Body of pancreas (tissue), 4 donors: ENCODE data around the gene GOLPH3. TPM values are rescaled to one million over a fixed set of nuclear protein-coding genes. Genes with fewer than 3 reads are reported as not detected.

Experiments used
- ATAC-seq: fragments of 150-250 bp; one replicate; pipeline ENCODE4 v1.9.1; 2016
- DNase-seq, 4 donors: peaks; one replicate each; pipeline ENCODE4 v3.0.0-alpha.2; 2019
- H3K27ac ChIP-seq, 4 donors: fragments of 200-600 bp; sonication (generic); 1 replicate in 3 of 4; 2 replicates in 1 of 4; pipeline versions ENCODE4 v1.5.1 to v1.6.1; 2016 to 2019; ENCODE audit warnings: mild to moderate bottlenecking in 1 of 4, mixed read lengths in 1 of 4, moderate library complexity in 1 of 4
- H3K27me3 ChIP-seq, 2 donors: fragments of 200-600 bp; sonication (generic); one replicate each; pipeline ENCODE4 v1.6.0; 2016; ENCODE audit warnings: mild to moderate bottlenecking in 1 of 2
- H3K36me3 ChIP-seq, 2 donors: fragments of 200-600 bp; sonication (generic); replicated peaks in 1 of 2; 2 replicates each; pipeline ENCODE4 v1.5.1; 2016; ENCODE audit warnings: low read depth in 2 of 2; ENCODE audit not compliant: insufficient read depth in 1 of 2
- H3K4me1 ChIP-seq: fragments of 200-600 bp; sonication (generic); one replicate; pipeline ENCODE4 v1.6.0; 2016
- H3K4me3 ChIP-seq, 2 donors: fragments of 200-600 bp; sonication (generic); 1 replicate in 1 of 2; 2 replicates in 1 of 2; pipeline ENCODE4 v1.5.1; 2016 to 2019
- H3K9me3 ChIP-seq, 3 donors: fragments of 200-600 bp; sonication (generic); 1 replicate in 2 of 3; 2 replicates in 1 of 3; pipeline ENCODE4 v1.5.1; 2016
- CTCF ChIP-seq, 7 experiments: fragments of 450-650 bp in 4 of 7; fragments of 200-600 bp in 3 of 7; sonication (generic) in 3 of 7; IDR thresholded peaks; one replicate each; pipeline ENCODE4 v1.5.1; 2016 to 2019; ENCODE audit warnings: antibody characterized with exemption in 7 of 7
- POLR2A ChIP-seq, 3 donors: fragments of 450-650 bp; IDR thresholded peaks; one replicate each; pipeline ENCODE4 v1.6.1; 2016; ENCODE audit warnings: antibody characterized with exemption in 3 of 3, mild to moderate bottlenecking in 2 of 3
- WGBS, 2 donors: methylation state at CpG; one replicate each; pipeline ENCODE4 v1.1.5; 2017; 5-methylcytosine and 5-hydroxymethylcytosine counted together
- intact Hi-C: fragments of 100-400 bp; cut with DNase I; formaldehyde crosslinking; loops from one replicate; pipeline ENCODE4 v1.15.1; 2023
- total RNA-seq, 2 donors: library from RNA; depleted of rRNA; stranded (reverse); fragments of >200 nt; gene quantifications; one replicate each; pipeline ENCODE4 v1.1.0, GENCODE V29; 2016

GOLPH3 gene
- total RNA-seq, 2 donors from 2014 or later, result 74.2 to 78.4 TPM

DNA sequence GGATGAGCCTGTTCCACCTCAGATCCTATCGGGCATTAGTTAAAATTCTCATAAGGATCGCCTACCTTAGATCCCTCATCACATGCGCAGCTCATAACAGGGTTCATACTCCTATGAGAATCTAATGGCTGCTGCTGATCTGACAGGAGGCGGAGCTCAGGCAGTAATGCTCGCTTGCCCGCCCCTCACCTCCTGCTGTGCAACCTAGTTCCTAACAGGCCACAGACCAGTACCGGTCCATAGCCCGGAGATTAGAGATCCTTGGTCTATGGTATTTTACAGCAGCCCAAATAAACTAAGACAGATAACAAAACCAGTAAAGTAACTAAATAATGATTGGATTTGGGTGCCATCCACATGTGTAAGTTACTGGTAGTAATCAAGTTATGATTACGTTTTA lies 17.5 kb downstream of the GOLPH3 start:
- TF ChIP-seq POLR2A (IDR thresholded peaks at IDR 0.05) (no peak), CTCF (IDR thresholded peaks at IDR 0.05) (no peak)
- ATAC-seq, result no peak
- Histone ChIP-seq H3K9me3 (no peaks in the 10 kb centered on the region), H3K4me3 (no peak overlapping the region), H3K36me3 (no peaks in the 10 kb centered on the region), H3K27ac (no peak overlapping the region), H3K4me1 (peaks cover 78% of the 10 kb centered on the region), H3K27me3 (no peaks in the 10 kb centered on the region)
- WGBS, 2 donors, result 62 to 63% methylated on average over 9 of the region's 9 CpGs
- intact Hi-C loops, result no loop called here
- no peak for DNase-seq

DNA sequence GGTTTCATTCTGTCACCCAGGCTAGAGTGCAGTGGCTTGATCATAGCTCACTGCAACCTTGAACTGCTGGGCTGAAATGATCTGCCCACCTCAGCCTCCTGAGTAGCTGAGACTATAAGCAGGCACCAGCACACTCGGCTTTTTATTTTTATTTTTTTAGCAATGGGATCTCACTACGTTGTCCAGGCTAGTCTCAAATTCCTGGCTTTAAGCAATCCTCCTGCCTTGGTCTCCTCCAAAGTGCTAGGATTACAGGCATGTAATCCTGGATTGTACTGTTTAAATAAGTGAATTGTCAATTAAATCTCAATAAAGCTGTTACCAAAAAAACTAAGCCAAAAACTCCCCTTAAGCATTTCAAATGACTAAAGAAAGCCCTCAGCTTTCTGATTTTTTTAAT lies 18.9 kb downstream of the GOLPH3 start:
- DNase-seq, result no peak
- 78 to 89% methylated on average over 2 of the region's 2 CpGs for WGBS, 2 donors

DNA sequence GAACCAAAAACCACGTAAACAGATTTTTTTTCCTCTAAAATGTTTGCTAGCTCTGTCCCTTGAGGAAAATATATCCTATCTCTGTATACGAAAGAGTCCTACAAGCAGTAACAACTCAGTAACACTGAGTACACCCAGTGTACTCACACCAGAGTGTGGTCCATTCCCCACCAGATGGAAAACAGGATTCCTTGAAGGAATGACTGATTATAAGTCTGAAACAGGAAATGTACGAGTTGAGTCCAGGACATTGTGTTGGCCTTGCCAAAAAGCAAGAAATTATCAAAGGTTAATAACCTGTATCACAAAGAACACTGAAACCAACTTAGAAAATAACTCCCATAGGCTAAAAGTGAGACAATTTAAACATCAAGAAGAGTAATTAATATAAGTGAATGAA lies 20.4 kb downstream of the GOLPH3 start:
- Histone ChIP-seq H3K36me3 (no peaks in the 10 kb centered on the region), H3K4me1 (peaks cover 78% of the 10 kb centered on the region), H3K4me3 (no peak overlapping the region), H3K27me3 (no peaks in the 10 kb centered on the region), H3K9me3 (no peaks in the 10 kb centered on the region), H3K27ac (peak overlapping the region in 2 of 4 donors; percentile 7 to 52)
- DNase-seq (peak in 1 of 4 donors; percentile 18), ATAC-seq (peak; percentile 70)
- intact Hi-C loops, result no loop called here
- no peak for TF ChIP-seq POLR2A (IDR thresholded peaks at IDR 0.05)
- TF ChIP-seq CTCF (IDR thresholded peaks at IDR 0.05), result no peak
- WGBS, 2 donors, result 16 to 17% methylated on average over 3 of the region's 3 CpGs

More for the DNA sequence above, 18.9 kb downstream of the GOLPH3 start:
- Histone ChIP-seq H3K27ac (no peak overlapping the region), H3K9me3 (no peaks in the 10 kb centered on the region), H3K36me3 (no peaks in the 10 kb centered on the region), H3K27me3 (no peaks in the 10 kb centered on the region), H3K4me3 (no peak overlapping the region), H3K4me1 (peaks cover 80% of the 10 kb centered on the region)
- TF ChIP-seq POLR2A (IDR thresholded peaks at IDR 0.05), result no peak
- TF ChIP-seq CTCF (IDR thresholded peaks at IDR 0.05), result no peak
- intact Hi-C loops, result no loop called here
- ATAC-seq, result no peak

GRCh38 chr5:32151198-32151597 lies 22.9 kb downstream of the GOLPH3 start:
- peaks cover 81% of the 10 kb centered on the region for H3K4me1 ChIP-seq
- no peak for DNase-seq
- TF ChIP-seq POLR2A (IDR thresholded peaks at IDR 0.05) (no peak), CTCF (IDR thresholded peaks at IDR 0.05) (no peak)
- no peaks in the 10 kb centered on the region for H3K27me3 ChIP-seq
- ATAC-seq, result no peak
- H3K4me3 ChIP-seq, result no peak overlapping the region
- no peaks in the 10 kb centered on the region for H3K9me3 ChIP-seq
- intact Hi-C loops, result no loop called here
- H3K27ac ChIP-seq, result no peak overlapping the region
- no peaks in the 10 kb centered on the region for H3K36me3 ChIP-seq
- 94 to 95% methylated on average over 6 of the region's 6 CpGs for WGBS, 2 donors

- H3K4me3 ChIP-seq, result no peak overlapping the region
- no peak for DNase-seq
- ATAC-seq, result no peak
- H3K36me3 ChIP-seq, result no peaks in the 10 kb centered on the region
- intact Hi-C loops, result no loop called here
- no peaks in the 10 kb centered on the region for H3K9me3 ChIP-seq
- no peak overlapping the region for H3K27ac ChIP-seq
- WGBS, 2 donors, result 87 to 94% methylated on average over 1 of the region's 1 CpG
- no peaks in the 10 kb centered on the region for H3K27me3 ChIP-seq
- TF ChIP-seq CTCF (IDR thresholded peaks at IDR 0.05), result no peak
- no peak for TF ChIP-seq POLR2A (IDR thresholded peaks at IDR 0.05)
- peaks cover 84% of the 10 kb centered on the region for H3K4me1 ChIP-seq
Observed at GRCh38 chr5:32150366-32150765, 23.8 kb downstream of the GOLPH3 start.
